ENCODE results near the gene TRPM3. TPM values are rescaled to one million over a fixed set of nuclear protein-coding genes. Genes with fewer than 3 reads are reported as not detected.

The TRPM3 gene
- total RNA-seq, 4 donors from 2014 or later, result 2.4 to 11.1 (median 5.6) TPM

DNA sequence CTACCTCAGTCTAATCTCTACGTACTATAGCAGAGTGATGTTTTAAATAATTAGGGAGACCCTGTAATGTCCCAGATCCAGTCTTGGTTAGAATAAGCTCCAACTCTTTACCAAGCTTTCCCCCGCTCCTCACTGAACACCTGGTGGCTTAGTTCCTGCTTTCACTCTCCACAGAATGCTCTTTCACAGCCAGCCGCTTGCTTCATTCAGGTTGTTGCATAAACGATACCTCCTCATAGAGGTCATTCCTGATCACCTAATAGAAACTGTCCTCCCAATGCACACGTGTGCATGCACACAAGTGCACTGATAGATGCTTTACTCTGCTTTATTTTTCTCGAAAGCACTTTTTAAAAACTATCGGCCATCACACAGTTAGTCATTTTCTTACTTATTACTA, 298.1 kb downstream of the TRPM3 start:
- H3K4me1 ChIP-seq, result no peaks in the 10 kb centered on the region
- no peak for TF ChIP-seq POLR2A (IDR thresholded peaks at IDR 0.05)
- TF ChIP-seq CTCF (IDR thresholded peaks at IDR 0.05), result no peak
- no peaks in the 10 kb centered on the region for H3K27me3 ChIP-seq
- H3K9me3 ChIP-seq, result no peaks in the 10 kb centered on the region
- WGBS, 2 donors, result 90% methylated on average over 7 of the region's 7 CpGs
- no peak overlapping the region for H3K4me3 ChIP-seq (replicated peaks in 1 of 3)
- DNase-seq, result no peak
- H3K27ac ChIP-seq, result no peak overlapping the region
- H3K36me3 ChIP-seq, result no peaks in the 10 kb centered on the region
- intact Hi-C loops (cut with DNase I), result no loop called here

DNA sequence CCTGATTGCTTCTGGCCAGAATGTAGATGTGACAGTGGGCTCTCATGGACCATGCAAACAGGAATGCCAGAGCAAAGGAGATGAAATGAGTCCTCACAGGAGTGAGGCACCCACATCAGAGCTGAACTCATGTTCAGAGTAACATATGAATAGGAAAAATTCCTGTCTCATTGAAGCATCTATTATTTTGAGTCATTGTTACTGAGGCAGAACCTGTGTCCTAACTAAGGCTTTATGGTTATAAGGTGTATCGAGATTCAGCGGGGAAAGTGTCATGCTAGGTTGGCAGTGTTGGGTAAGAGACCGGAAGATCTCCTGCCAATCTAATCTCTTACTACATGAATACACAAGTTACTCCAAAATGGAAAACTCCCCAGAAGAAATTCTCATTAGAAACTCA, 304.1 kb downstream of the TRPM3 start:
- Histone ChIP-seq H3K36me3 (no peaks in the 10 kb centered on the region), H3K4me3 (replicated peaks in 1 of 3) (no peak overlapping the region), H3K4me1 (no peaks in the 10 kb centered on the region), H3K27me3 (no peaks in the 10 kb centered on the region), H3K9me3 (no peaks in the 10 kb centered on the region), H3K27ac (no peak overlapping the region)
- no peak for DNase-seq
- no peak for TF ChIP-seq CTCF (IDR thresholded peaks at IDR 0.05)
- no peak for TF ChIP-seq POLR2A (IDR thresholded peaks at IDR 0.05)
- intact Hi-C loops (cut with DNase I), result no loop called here
- 95 to 97% methylated on average over 3 of the region's 3 CpGs for WGBS, 2 donors

DNA sequence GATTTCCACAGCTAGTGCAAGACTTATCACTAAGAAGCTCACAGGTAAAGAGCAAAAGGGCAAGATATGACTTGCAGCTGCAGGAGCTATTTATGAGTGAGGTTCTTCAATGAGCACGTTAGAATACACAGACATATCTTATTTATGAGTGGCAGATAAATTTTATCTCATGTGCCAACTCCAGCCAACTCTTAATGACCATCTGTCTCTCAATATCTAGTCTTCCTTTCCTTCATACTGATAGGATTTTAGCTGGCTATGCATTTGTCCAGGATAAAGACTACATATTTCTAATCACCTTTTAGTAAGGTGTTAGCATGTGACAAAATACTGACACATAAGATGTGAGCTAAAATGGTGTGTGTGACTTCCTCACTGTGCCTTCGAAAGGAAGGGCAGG, 304.5 kb downstream of the TRPM3 start:
- WGBS, 2 donors, result 83 to 86% methylated on average over 2 of the region's 2 CpGs
- TF ChIP-seq POLR2A (IDR thresholded peaks at IDR 0.05) (no peak), CTCF (IDR thresholded peaks at IDR 0.05) (no peak)

DNA sequence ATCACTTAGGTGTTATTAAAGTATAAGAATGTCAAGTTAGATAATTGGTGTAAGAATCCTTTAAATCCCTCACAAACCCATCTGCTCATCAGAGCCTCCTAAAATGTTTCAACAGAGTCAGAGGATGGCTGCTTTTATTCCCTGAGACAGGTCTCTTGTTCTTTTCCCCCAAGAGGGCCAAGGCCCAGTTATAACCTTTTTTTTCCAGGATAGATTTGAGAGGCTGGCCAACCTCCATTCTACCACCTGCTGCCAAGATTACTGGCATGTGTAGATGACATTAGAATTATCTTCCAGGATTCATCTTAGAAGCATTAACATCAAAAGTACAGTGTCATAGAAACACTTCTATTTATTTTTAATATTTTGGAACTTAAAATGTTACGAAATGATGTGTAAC, 305.1 kb downstream of the TRPM3 start:
- intact Hi-C loops (cut with DNase I), result no loop called here
- no peaks in the 10 kb centered on the region for H3K9me3 ChIP-seq
- H3K36me3 ChIP-seq, result no peaks in the 10 kb centered on the region
- H3K27me3 ChIP-seq, result no peaks in the 10 kb centered on the region
- TF ChIP-seq POLR2A (IDR thresholded peaks at IDR 0.05) (no peak), CTCF (IDR thresholded peaks at IDR 0.05) (no peak)
- no peak overlapping the region for H3K27ac ChIP-seq
- no peak for DNase-seq
- no peak overlapping the region for H3K4me3 ChIP-seq (replicated peaks in 1 of 3)
- H3K4me1 ChIP-seq, result no peaks in the 10 kb centered on the region
- 91 to 92% methylated on average over 1 of the region's 1 CpG for WGBS, 2 donors

More for the DNA sequence above, 304.5 kb downstream of the TRPM3 start:
- no peaks in the 10 kb centered on the region for H3K36me3 ChIP-seq
- H3K27ac ChIP-seq, result no peak overlapping the region
- H3K4me1 ChIP-seq, result no peaks in the 10 kb centered on the region
- intact Hi-C loops (cut with DNase I), result no loop called here
- no peaks in the 10 kb centered on the region for H3K9me3 ChIP-seq
- H3K27me3 ChIP-seq, result no peaks in the 10 kb centered on the region
- DNase-seq, result no peak
- H3K4me3 ChIP-seq (replicated peaks in 1 of 3), result no peak overlapping the region

DNA sequence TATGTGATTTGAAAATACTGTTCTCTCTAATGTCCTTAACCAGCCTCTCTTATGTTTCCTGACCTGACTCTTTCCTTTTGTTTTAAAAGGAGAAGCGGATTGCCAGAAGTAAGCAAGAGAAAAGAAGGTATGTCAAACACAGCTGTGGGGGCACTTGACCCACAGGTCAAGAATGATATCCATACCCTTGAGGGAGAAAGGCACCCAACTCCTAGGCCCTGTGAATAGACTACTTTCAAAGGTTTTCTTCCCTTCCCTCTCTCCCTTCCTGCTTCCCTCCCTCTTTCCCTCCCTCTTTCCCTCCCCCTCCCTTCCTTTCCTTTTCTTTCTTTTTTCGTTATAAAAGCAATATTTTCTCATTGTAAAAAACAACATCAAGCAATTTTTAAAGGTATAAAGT, 306.8 kb downstream of the TRPM3 start:
- no peaks in the 10 kb centered on the region for H3K27me3 ChIP-seq

More for the DNA sequence above, 306.8 kb downstream of the TRPM3 start:
- H3K36me3 ChIP-seq, result no peaks in the 10 kb centered on the region
- TF ChIP-seq POLR2A (IDR thresholded peaks at IDR 0.05), result no peak
- no peak for TF ChIP-seq CTCF (IDR thresholded peaks at IDR 0.05)
- DNase-seq, result no peak
- H3K4me3 ChIP-seq (replicated peaks in 1 of 3), result no peak overlapping the region
- no peak overlapping the region for H3K27ac ChIP-seq
- intact Hi-C loops (cut with DNase I), result no loop called here
- WGBS, 2 donors, result 55 to 67% methylated on average over 2 of the region's 2 CpGs
- no peaks in the 10 kb centered on the region for H3K9me3 ChIP-seq
- no peaks in the 10 kb centered on the region for H3K4me1 ChIP-seq
